ENCODE results near the gene TAPBPL. TPM values are rescaled to one million over a fixed set of nuclear protein-coding genes. Genes with fewer than 3 reads are reported as not detected.
"Not testable (repeated sequence)": the region's sequence is repeated elsewhere in the genome, so short reads cannot be mapped to it uniquely, and the experiment has no call there.

Gene TAPBPL
- total RNA-seq, 2 experiments from 2014 or later = 31.2 to 32.5 TPM

GRCh38 chr12:6471989-6472360, 20.1 kb downstream of the TAPBPL start:
- DNase-seq = no peak
- Mint-ChIP-seq H3K9me3 (ENCODE audit: insufficient read depth) (no peaks in the 10 kb centered on the region), H3K4me3 (no peak overlapping the region), H3K4me1 (ENCODE audit: low read depth) (peaks cover 42% of the 10 kb centered on the region), H3K27me3 (ENCODE audit: low read depth) (peaks cover 2% of the 10 kb centered on the region), H3K36me3 (ENCODE audit: low read depth) (peaks cover 27% of the 10 kb centered on the region), H3K27ac (no peak overlapping the region)
- no peak for ATAC-seq
- CTCF ChIA-PET = interaction anchor here (1.0 to 4.2 kb wide), 8 partner anchors 9 to 149 kb away, joined by 3 to 40 read pairs (median 6); partner anchors contain the start of gene MRPL51
- POLR2A ChIA-PET = interaction anchor here (1.2 to 4.8 kb wide), 3 partner anchors 21 to 65 kb away, joined by 4 to 61 read pairs (median 39); partner anchors contain the start of genes CD27, GAPDH and MRPL51

GRCh38 chr12:6472491-6472890, 20.6 kb downstream of the TAPBPL start:
- H3K36me3 Mint-ChIP-seq (ENCODE audit: low read depth) = peaks cover 22% of the 10 kb centered on the region
- no peak overlapping the region for H3K4me3 Mint-ChIP-seq
- H3K27me3 Mint-ChIP-seq (ENCODE audit: low read depth) = peaks cover 3% of the 10 kb centered on the region
- H3K27ac Mint-ChIP-seq = no peak overlapping the region
- CTCF ChIA-PET = interaction anchor here (1.5 to 4.2 kb wide), 4 partner anchors 9 to 65 kb away, joined by 3 to 40 read pairs (median 10); partner anchors contain the start of gene MRPL51
- POLR2A ChIA-PET = interaction anchor here (1.2 to 4.8 kb wide), 3 partner anchors 21 to 65 kb away, joined by 4 to 61 read pairs (median 39); partner anchors contain the start of genes CD27, GAPDH and MRPL51
- no peaks in the 10 kb centered on the region for H3K9me3 Mint-ChIP-seq (ENCODE audit: insufficient read depth)
- DNase-seq (no peak), ATAC-seq (no peak)
- H3K4me1 Mint-ChIP-seq (ENCODE audit: low read depth) = peaks cover 37% of the 10 kb centered on the region

GRCh38 chr12:6475233-6475975, 23.6 kb downstream of the TAPBPL start:
- DNase-seq; ATAC-seq; H3K9me3 Mint-ChIP-seq (ENCODE audit: insufficient read depth); H3K27ac Mint-ChIP-seq; POLR2A ChIA-PET; H3K4me3 Mint-ChIP-seq; CTCF ChIA-PET; H3K36me3 Mint-ChIP-seq (ENCODE audit: low read depth): not testable (repeated sequence)
- Mint-ChIP-seq H3K27me3 (ENCODE audit: low read depth) (peaks cover 12% of the 10 kb centered on the region), H3K4me1 (ENCODE audit: low read depth) (peaks cover 15% of the 10 kb centered on the region)

GRCh38 chr12:6476489-6476888, 24.6 kb downstream of the TAPBPL start:
- ChIA-PET CTCF (no interaction called here), POLR2A (no interaction called here)
- ATAC-seq (no peak), DNase-seq (no peak)
- H3K4me3 Mint-ChIP-seq = no peak overlapping the region
- H3K27ac Mint-ChIP-seq = no peak overlapping the region
- no peaks in the 10 kb centered on the region for H3K9me3 Mint-ChIP-seq (ENCODE audit: insufficient read depth)
- peaks cover 9% of the 10 kb centered on the region for H3K4me1 Mint-ChIP-seq (ENCODE audit: low read depth)
- no peaks in the 10 kb centered on the region for H3K36me3 Mint-ChIP-seq (ENCODE audit: low read depth)
- peaks cover 12% of the 10 kb centered on the region for H3K27me3 Mint-ChIP-seq (ENCODE audit: low read depth)

GRCh38 chr12:6477601-6478377, 25.9 kb downstream of the TAPBPL start:
- CTCF ChIA-PET; H3K27ac Mint-ChIP-seq; H3K36me3 Mint-ChIP-seq (ENCODE audit: low read depth); H3K9me3 Mint-ChIP-seq (ENCODE audit: insufficient read depth); ATAC-seq; DNase-seq; H3K4me1 Mint-ChIP-seq (ENCODE audit: low read depth); POLR2A ChIA-PET; H3K4me3 Mint-ChIP-seq: not testable (repeated sequence)
- peaks cover 12% of the 10 kb centered on the region for H3K27me3 Mint-ChIP-seq (ENCODE audit: low read depth)

- Mint-ChIP-seq H3K27me3 (ENCODE audit: low read depth) (peaks cover 14% of the 10 kb centered on the region), H3K4me3 (no peak overlapping the region), H3K27ac (no peak overlapping the region), H3K9me3 (ENCODE audit: insufficient read depth) (no peaks in the 10 kb centered on the region), H3K4me1 (ENCODE audit: low read depth) (no peaks in the 10 kb centered on the region), H3K36me3 (ENCODE audit: low read depth) (no peaks in the 10 kb centered on the region)
- ChIA-PET POLR2A (no interaction called here), CTCF (interaction anchor here (0.6 kb wide), 1 partner anchor 50 kb away, joined by 3 read pairs; no protein-coding TSS in a partner anchor)
- ATAC-seq = no peak
- DNase-seq = no peak
These were observed 26.6 kb downstream of the TAPBPL start for GRCh38 chr12:6478416-6478815.

- H3K9me3 Mint-ChIP-seq (ENCODE audit: insufficient read depth) = no peaks in the 10 kb centered on the region
- peaks cover 11% of the 10 kb centered on the region for H3K4me1 Mint-ChIP-seq (ENCODE audit: low read depth)
- H3K4me3 Mint-ChIP-seq = no peak overlapping the region
- no peak for DNase-seq
- H3K36me3 Mint-ChIP-seq (ENCODE audit: low read depth) = peaks cover 17% of the 10 kb centered on the region
- H3K27ac Mint-ChIP-seq = no peak overlapping the region
- ATAC-seq = no peak
- peaks cover 4% of the 10 kb centered on the region for H3K27me3 Mint-ChIP-seq (ENCODE audit: low read depth)
- POLR2A ChIA-PET = interaction anchor here (1.3 to 3.1 kb wide), 2 partner anchors 19 to 23 kb away, joined by 4 to 22 read pairs; partner anchors contain the start of gene VAMP1
- CTCF ChIA-PET = interaction anchor here (0.8 to 1.9 kb wide), 4 partner anchors 16 to 65 kb away, joined by 3 to 5 read pairs (median 4); no protein-coding TSS in a partner anchor
These were observed 36.4 kb downstream of the TAPBPL start for GRCh38 chr12:6488240-6488639.

GRCh38 chr12:6489449-6489848, 37.6 kb downstream of the TAPBPL start:
- DNase-seq (no peak), ATAC-seq (no peak)
- Mint-ChIP-seq H3K4me3 (no peak overlapping the region), H3K27ac (no peak overlapping the region), H3K27me3 (ENCODE audit: low read depth) (no peaks in the 10 kb centered on the region), H3K36me3 (ENCODE audit: low read depth) (peaks cover 17% of the 10 kb centered on the region), H3K9me3 (ENCODE audit: insufficient read depth) (no peaks in the 10 kb centered on the region), H3K4me1 (ENCODE audit: low read depth) (peaks cover 11% of the 10 kb centered on the region)
- ChIA-PET POLR2A (interaction anchor here (3.1 kb wide), 1 partner anchor 20 kb away, joined by 22 read pairs; the partner anchor contains the start of gene VAMP1), CTCF (interaction anchor here (1.9 kb wide), 1 partner anchor 66 kb away, joined by 5 read pairs; no protein-coding TSS in a partner anchor)

- ATAC-seq; H3K9me3 Mint-ChIP-seq (ENCODE audit: insufficient read depth); H3K27ac Mint-ChIP-seq; H3K4me3 Mint-ChIP-seq; DNase-seq; H3K27me3 Mint-ChIP-seq (ENCODE audit: low read depth): not testable (repeated sequence)
- H3K4me1 Mint-ChIP-seq (ENCODE audit: low read depth) = peaks cover 19% of the 10 kb centered on the region
- ChIA-PET CTCF (interaction anchor here (1.2 to 3.5 kb wide), 3 partner anchors 19 to 67 kb away, joined by 3 to 21 read pairs (median 3); no protein-coding TSS in a partner anchor), POLR2A (interaction anchor here (0.9 to 3.2 kb wide), 2 partner anchors 20 to 156 kb away, joined by 3 to 48 read pairs; partner anchors contain the start of gene VAMP1)
- H3K36me3 Mint-ChIP-seq (ENCODE audit: low read depth) = peaks cover 30% of the 10 kb centered on the region
These were observed 38.8 kb downstream of the TAPBPL start for GRCh38 chr12:6490673-6491072.

GRCh38 chr12:6492838-6493496, 41.1 kb downstream of the TAPBPL start, which contains the start of gene MRPL51:
Gene MRPL51 (minus strand): TSS chr12:6493262. CDS start chr12:6493136, 126 bp downstream.
- DNase-seq = peak; percentile 96
- Mint-ChIP-seq H3K27me3 (ENCODE audit: low read depth) (no peaks in the 10 kb centered on the region), H3K9me3 (ENCODE audit: insufficient read depth) (no peaks in the 10 kb centered on the region), H3K36me3 (ENCODE audit: low read depth) (peaks cover 47% of the 10 kb centered on the region), H3K4me1 (ENCODE audit: low read depth) (peaks cover 33% of the 10 kb centered on the region), H3K4me3 (peak within 1 kb of the TSS; percentile 93), H3K27ac (peak within 1 kb of the TSS; percentile 99)
- ChIA-PET CTCF (interaction anchor here (0.6 to 3.5 kb wide), 13 partner anchors 21 to 171 kb away, joined by 3 to 21 read pairs (median 4); partner anchors contain the start of genes TAPBPL and VAMP1), POLR2A (interaction anchor here (0.6 to 3.2 kb wide), 21 partner anchors 9 to 358 kb away, joined by 3 to 48 read pairs (median 5); partner anchors contain the start of genes CD27, CDCA3, COPS7A and GAPDH)
- ATAC-seq = peak; percentile 74

Measured in activated CD8-positive, alpha-beta T cell treated with anti-CD3 and anti-CD28 coated beads, Interleukin-2, amount 10 ng/mL, durations not matched to agents 7 days and 5 days (primary cell).